ENCODE results near the gene ZSCAN32.

ZSCAN32 gene

GRCh38 chr16:3348547-3349167 lies 52.1 kb downstream of the ZSCAN32 start:
- Histone ChIP-seq H3K4me3 (ENCODE audit: low read depth in 1 of 2, low read length in 2 of 2) (no peak overlapping the region), H3K27ac (ENCODE audit: low read length) (no peak overlapping the region), H3K4me2 (ENCODE audit: insufficient read depth, low read length) (no peak overlapping the region), H3K9ac (ENCODE audit: low read depth, low read length) (no peak overlapping the region), H3K4me1 (ENCODE audit: insufficient read depth, low read length) (no peaks in the 10 kb centered on the region), H2AFZ (ENCODE audit: low read depth, low read length) (no peak overlapping the region), H3K36me3 (ENCODE audit: insufficient read depth, low read length) (no peaks in the 10 kb centered on the region), H3K9me3 (ENCODE audit: insufficient read depth, low read length, severe bottlenecking) (no peaks in the 10 kb centered on the region), H3K79me2 (ENCODE audit: insufficient read depth, low read length) (no peaks in the 10 kb centered on the region), H3K27me3 (ENCODE audit: insufficient read depth, low read length, poor library complexity) (no peaks in the 10 kb centered on the region), H4K20me1 (ENCODE audit: insufficient read depth, low read length) (no peaks in the 10 kb centered on the region)
- DNase-seq (no peak), ATAC-seq (ENCODE audit: insufficient read depth, low read depth) (no peak)
- TF ChIP-seq, protein P1, sequence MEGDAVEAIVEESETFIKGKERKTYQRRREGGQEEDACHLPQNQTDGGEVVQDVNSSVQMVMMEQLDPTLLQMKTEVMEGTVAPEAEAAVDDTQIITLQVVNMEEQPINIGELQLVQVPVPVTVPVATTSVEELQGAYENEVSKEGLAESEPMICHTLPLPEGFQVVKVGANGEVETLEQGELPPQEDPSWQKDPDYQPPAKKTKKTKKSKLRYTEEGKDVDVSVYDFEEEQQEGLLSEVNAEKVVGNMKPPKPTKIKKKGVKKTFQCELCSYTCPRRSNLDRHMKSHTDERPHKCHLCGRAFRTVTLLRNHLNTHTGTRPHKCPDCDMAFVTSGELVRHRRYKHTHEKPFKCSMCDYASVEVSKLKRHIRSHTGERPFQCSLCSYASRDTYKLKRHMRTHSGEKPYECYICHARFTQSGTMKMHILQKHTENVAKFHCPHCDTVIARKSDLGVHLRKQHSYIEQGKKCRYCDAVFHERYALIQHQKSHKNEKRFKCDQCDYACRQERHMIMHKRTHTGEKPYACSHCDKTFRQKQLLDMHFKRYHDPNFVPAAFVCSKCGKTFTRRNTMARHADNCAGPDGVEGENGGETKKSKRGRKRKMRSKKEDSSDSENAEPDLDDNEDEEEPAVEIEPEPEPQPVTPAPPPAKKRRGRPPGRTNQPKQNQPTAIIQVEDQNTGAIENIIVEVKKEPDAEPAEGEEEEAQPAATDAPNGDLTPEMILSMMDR (IDR thresholded peaks at IDR 0.05; ENCODE audit: borderline replicate concordance, extremely low read depth, low read length, poor library complexity, severe bottlenecking) = no peak
- TF ChIP-seq EZH2 (IDR thresholded peaks at IDR 0.05; ENCODE audit: borderline replicate concordance, low read depth, low read length, severe bottlenecking) = no peak

DNA sequence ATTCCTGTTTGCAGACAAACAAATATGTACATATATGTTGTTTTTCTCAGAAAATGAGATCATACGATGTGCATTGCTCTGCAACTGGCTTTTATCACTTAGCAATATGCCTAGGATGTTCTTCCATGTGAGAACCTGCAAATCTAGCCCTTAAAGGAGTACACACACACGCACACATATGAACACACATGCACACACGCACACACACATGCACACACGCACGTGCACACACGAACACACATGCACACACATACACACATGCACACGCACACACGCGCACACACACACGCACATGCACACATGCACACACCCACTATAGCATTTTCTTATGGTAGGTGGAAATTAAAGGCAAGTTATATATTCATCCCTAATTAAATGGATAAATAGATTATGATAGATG lies 53.2 kb downstream of the ZSCAN32 start:
- Histone ChIP-seq H3K9ac (ENCODE audit: low read depth, low read length) (no peak overlapping the region), H3K79me2 (ENCODE audit: insufficient read depth, low read length) (no peaks in the 10 kb centered on the region), H3K27me3 (ENCODE audit: insufficient read depth, low read length, poor library complexity) (no peaks in the 10 kb centered on the region), H3K27ac (ENCODE audit: low read length) (no peak overlapping the region), H3K4me2 (ENCODE audit: insufficient read depth, low read length) (no peak overlapping the region), H3K9me3 (ENCODE audit: insufficient read depth, low read length, severe bottlenecking) (no peaks in the 10 kb centered on the region), H3K4me1 (ENCODE audit: insufficient read depth, low read length) (no peaks in the 10 kb centered on the region), H3K4me3 (ENCODE audit: low read depth in 1 of 2, low read length in 2 of 2) (no peak overlapping the region), H2AFZ (ENCODE audit: low read depth, low read length) (no peak overlapping the region), H3K36me3 (ENCODE audit: insufficient read depth, low read length) (no peaks in the 10 kb centered on the region), H4K20me1 (ENCODE audit: insufficient read depth, low read length) (no peaks in the 10 kb centered on the region)
- no peak for ATAC-seq (ENCODE audit: insufficient read depth, low read depth)
- no peak for TF ChIP-seq EZH2 (IDR thresholded peaks at IDR 0.05; ENCODE audit: borderline replicate concordance, low read depth, low read length, severe bottlenecking)
- DNase-seq = no peak

- H4K20me1 ChIP-seq (ENCODE audit: insufficient read depth, low read length) = no peaks in the 10 kb centered on the region
- no peaks in the 10 kb centered on the region for H3K4me1 ChIP-seq (ENCODE audit: insufficient read depth, low read length)
- no peaks in the 10 kb centered on the region for H3K36me3 ChIP-seq (ENCODE audit: insufficient read depth, low read length)
- DNase-seq (no peak), ATAC-seq (ENCODE audit: insufficient read depth, low read depth) (no peak)
- no peak for TF ChIP-seq EZH2 (IDR thresholded peaks at IDR 0.05; ENCODE audit: borderline replicate concordance, low read depth, low read length, severe bottlenecking)
- TF ChIP-seq, protein P1 (IDR thresholded peaks at IDR 0.05; ENCODE audit: borderline replicate concordance, extremely low read depth, low read length, poor library complexity, severe bottlenecking) = no peak
- no peak overlapping the region for H3K9ac ChIP-seq (ENCODE audit: low read depth, low read length)
- H3K4me3 ChIP-seq (ENCODE audit: low read depth in 1 of 2, low read length in 2 of 2) = no peak overlapping the region
- no peaks in the 10 kb centered on the region for H3K79me2 ChIP-seq (ENCODE audit: insufficient read depth, low read length)
- H2AFZ ChIP-seq (ENCODE audit: low read depth, low read length) = no peak overlapping the region
- no peak overlapping the region for H3K4me2 ChIP-seq (ENCODE audit: insufficient read depth, low read length)
- no peaks in the 10 kb centered on the region for H3K27me3 ChIP-seq (ENCODE audit: insufficient read depth, low read length, poor library complexity)
- H3K27ac ChIP-seq (ENCODE audit: low read length) = no peak overlapping the region
- H3K9me3 ChIP-seq (ENCODE audit: insufficient read depth, low read length, severe bottlenecking) = no peaks in the 10 kb centered on the region
These were observed 54.8 kb downstream of the ZSCAN32 start for GRCh38 chr16:3346041-3346440.
